Measurements from ENCODE around the gene BATF.

GRCh38 chr14:75497191-75497590, 25.1 kb upstream of the BATF start:
- TF ChIP-seq CTCF (IDR thresholded peaks at IDR 0.05) (no peak), POLR2AphosphoS5 (IDR thresholded peaks at IDR 0.05; ENCODE audit: low read depth, low read length) (no peak)
